Measurements from ENCODE around the gene VWC2L. TPM values are rescaled to one million over a fixed set of nuclear protein-coding genes. Genes with fewer than 3 reads are reported as not detected.
A peak's percentile ranks its signal among the peaks of the same experiment; 100 is the strongest.

Gene VWC2L
- total RNA-seq, 1 experiment from 2014 or later: not detected

DNA sequence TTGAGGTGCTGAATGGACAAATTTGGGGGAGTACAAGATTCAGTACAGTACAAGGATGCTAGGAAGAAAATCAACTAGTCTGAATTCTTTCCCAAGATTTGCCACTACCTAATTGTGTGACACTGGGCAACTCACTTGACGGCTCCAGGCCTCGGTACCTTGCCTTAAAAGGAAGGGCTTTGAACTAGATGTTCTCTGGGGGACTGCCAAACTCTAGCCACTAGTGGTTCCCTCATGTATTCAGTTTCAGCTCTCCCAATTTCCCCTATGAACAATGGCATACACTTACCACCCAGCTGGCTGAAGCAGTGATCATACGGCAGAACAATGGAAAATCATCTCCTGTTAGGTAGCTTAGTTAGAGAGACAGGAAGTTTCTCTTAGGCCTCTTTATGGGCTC lies 73.4 kb downstream of the VWC2L start:
- POLR2A ChIA-PET: no interaction called here
- no peaks in the 10 kb centered on the region for H3K4me1 ChIP-seq
- TF ChIP-seq, protein P1, sequence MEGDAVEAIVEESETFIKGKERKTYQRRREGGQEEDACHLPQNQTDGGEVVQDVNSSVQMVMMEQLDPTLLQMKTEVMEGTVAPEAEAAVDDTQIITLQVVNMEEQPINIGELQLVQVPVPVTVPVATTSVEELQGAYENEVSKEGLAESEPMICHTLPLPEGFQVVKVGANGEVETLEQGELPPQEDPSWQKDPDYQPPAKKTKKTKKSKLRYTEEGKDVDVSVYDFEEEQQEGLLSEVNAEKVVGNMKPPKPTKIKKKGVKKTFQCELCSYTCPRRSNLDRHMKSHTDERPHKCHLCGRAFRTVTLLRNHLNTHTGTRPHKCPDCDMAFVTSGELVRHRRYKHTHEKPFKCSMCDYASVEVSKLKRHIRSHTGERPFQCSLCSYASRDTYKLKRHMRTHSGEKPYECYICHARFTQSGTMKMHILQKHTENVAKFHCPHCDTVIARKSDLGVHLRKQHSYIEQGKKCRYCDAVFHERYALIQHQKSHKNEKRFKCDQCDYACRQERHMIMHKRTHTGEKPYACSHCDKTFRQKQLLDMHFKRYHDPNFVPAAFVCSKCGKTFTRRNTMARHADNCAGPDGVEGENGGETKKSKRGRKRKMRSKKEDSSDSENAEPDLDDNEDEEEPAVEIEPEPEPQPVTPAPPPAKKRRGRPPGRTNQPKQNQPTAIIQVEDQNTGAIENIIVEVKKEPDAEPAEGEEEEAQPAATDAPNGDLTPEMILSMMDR (IDR thresholded peaks at IDR 0.05; ENCODE audit: insufficient read depth in 1 of 2, low read depth in 1 of 2, low read length in 1 of 2, severe bottlenecking in 1 of 2, unreplicated experiment in 1 of 2): no peak
- Mint-ChIP-seq H3K4me1 (ENCODE audit: low read depth, unreplicated experiment) (no peaks in the 10 kb centered on the region), H3K9me3 (ENCODE audit: unreplicated experiment) (no peaks in the 10 kb centered on the region), H3K36me3 (ENCODE audit: insufficient read depth, unreplicated experiment) (no peaks in the 10 kb centered on the region), H3K4me3 (ENCODE audit: unreplicated experiment) (no peak overlapping the region), H3K27ac (ENCODE audit: unreplicated experiment) (no peak overlapping the region), H3K27me3 (ENCODE audit: insufficient read depth, unreplicated experiment) (peaks cover 2% of the 10 kb centered on the region)
- H3K4me3 ChIP-seq (ENCODE audit: low read depth, low read length): no peak overlapping the region
- no peaks in the 10 kb centered on the region for H3K36me3 ChIP-seq (ENCODE audit: control insufficient read depth, insufficient read depth, low read length)
- no TSS peak for BruUV-seq (replicated peaks)
- H3K27me3 ChIP-seq (replicated peaks; ENCODE audit: control insufficient read depth, insufficient read depth, low read length): no peaks in the 10 kb centered on the region
- CTCF ChIA-PET: no interaction called here
- intact Hi-C loops (cut with micrococcal nuclease; ENCODE audit: unreplicated experiment): no loop called here
- no peaks in the 10 kb centered on the region for H3K9me3 ChIP-seq
- DNase-seq: no peak

DNA sequence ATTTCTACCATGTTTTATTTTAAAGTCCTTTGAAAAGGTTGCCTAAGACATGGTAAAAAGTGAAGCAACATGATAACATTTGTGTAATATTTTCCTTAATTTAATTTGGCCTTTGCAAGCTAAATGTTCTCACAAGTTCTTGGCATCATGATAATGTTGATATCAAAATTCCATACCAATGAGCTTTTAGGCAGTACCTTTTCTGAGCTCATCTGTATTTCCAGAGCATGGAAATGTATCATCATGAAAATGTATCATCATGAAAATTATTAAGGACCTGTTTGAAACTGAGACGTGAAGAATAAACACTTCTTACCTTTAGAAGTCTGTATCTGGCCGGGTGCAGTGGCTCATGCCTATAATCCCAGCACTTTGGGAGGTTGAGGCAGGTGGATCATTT lies 73.8 kb downstream of the VWC2L start:
- ChIA-PET POLR2A (no interaction called here), CTCF (no interaction called here)
- no peak for DNase-seq
- no peaks in the 10 kb centered on the region for H3K4me1 ChIP-seq
- no peaks in the 10 kb centered on the region for H3K36me3 ChIP-seq (ENCODE audit: control insufficient read depth, insufficient read depth, low read length)
- peaks cover 2% of the 10 kb centered on the region for H3K27me3 Mint-ChIP-seq (ENCODE audit: insufficient read depth, unreplicated experiment)
- no peaks in the 10 kb centered on the region for H3K9me3 ChIP-seq
- no peak overlapping the region for H3K4me3 ChIP-seq (ENCODE audit: low read depth, low read length)
- H3K27ac Mint-ChIP-seq (ENCODE audit: unreplicated experiment): no peak overlapping the region
- no peaks in the 10 kb centered on the region for H3K4me1 Mint-ChIP-seq (ENCODE audit: low read depth, unreplicated experiment)
- BruUV-seq (replicated peaks): no TSS peak
- H3K9me3 Mint-ChIP-seq (ENCODE audit: unreplicated experiment): no peaks in the 10 kb centered on the region
- intact Hi-C loops (cut with micrococcal nuclease; ENCODE audit: unreplicated experiment): no loop called here
- no peak overlapping the region for H3K4me3 Mint-ChIP-seq (ENCODE audit: unreplicated experiment)
- TF ChIP-seq, protein P1 (IDR thresholded peaks at IDR 0.05; ENCODE audit: insufficient read depth in 1 of 2, low read depth in 1 of 2, low read length in 1 of 2, severe bottlenecking in 1 of 2, unreplicated experiment in 1 of 2): no peak
- H3K27me3 ChIP-seq (replicated peaks; ENCODE audit: control insufficient read depth, insufficient read depth, low read length): no peaks in the 10 kb centered on the region
- H3K36me3 Mint-ChIP-seq (ENCODE audit: insufficient read depth, unreplicated experiment): no peaks in the 10 kb centered on the region

DNA sequence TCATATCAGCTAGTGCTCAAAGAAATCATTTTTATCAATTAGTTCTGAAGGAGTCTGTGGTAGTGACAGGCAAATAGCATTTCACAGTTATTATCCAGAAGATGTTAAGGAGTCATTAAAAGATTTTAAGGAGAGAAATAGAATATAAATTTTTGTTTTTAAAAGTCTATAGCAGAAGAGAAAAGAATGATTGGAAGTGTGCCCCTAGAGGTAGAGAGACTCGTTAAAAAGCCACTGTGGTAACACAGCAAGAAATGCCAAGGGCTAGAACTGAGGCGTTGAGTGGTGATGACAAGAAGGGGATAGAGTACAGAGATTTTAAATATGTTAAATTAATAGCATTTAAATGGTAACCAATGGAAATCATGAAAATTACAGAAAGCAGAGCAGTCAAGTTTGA lies 78.3 kb downstream of the VWC2L start:
- Histone ChIP-seq H3K36me3 (ENCODE audit: control insufficient read depth, insufficient read depth, low read length) (no peaks in the 10 kb centered on the region), H3K9me3 (no peaks in the 10 kb centered on the region), H3K27me3 (replicated peaks; ENCODE audit: control insufficient read depth, insufficient read depth, low read length) (no peaks in the 10 kb centered on the region), H3K4me3 (ENCODE audit: low read depth, low read length) (no peak overlapping the region), H3K4me1 (no peaks in the 10 kb centered on the region)
- Mint-ChIP-seq H3K27me3 (ENCODE audit: insufficient read depth, unreplicated experiment) (peaks cover 5% of the 10 kb centered on the region), H3K4me3 (ENCODE audit: unreplicated experiment) (no peak overlapping the region), H3K9me3 (ENCODE audit: unreplicated experiment) (peaks cover 9% of the 10 kb centered on the region), H3K4me1 (ENCODE audit: low read depth, unreplicated experiment) (no peaks in the 10 kb centered on the region), H3K27ac (ENCODE audit: unreplicated experiment) (no peak overlapping the region), H3K36me3 (ENCODE audit: insufficient read depth, unreplicated experiment) (no peaks in the 10 kb centered on the region)
- no TSS peak for BruUV-seq (replicated peaks)
- intact Hi-C loops (cut with micrococcal nuclease; ENCODE audit: unreplicated experiment): no loop called here
- ChIA-PET POLR2A (no interaction called here), CTCF (no interaction called here)
- no peak for DNase-seq
- TF ChIP-seq, protein P1 (IDR thresholded peaks at IDR 0.05; ENCODE audit: insufficient read depth in 1 of 2, low read depth in 1 of 2, low read length in 1 of 2, severe bottlenecking in 1 of 2, unreplicated experiment in 1 of 2): peak in 1 of 2 experiments; percentile 24
